K562 (cell line): ENCODE measurements around the gene ABCG2.

ENCODE experiments used
- CBFB ChIP-seq: sonication (generic); formaldehyde crosslinking; IDR thresholded peaks from 2 replicates; pipeline ENCODE4 v1.4.0; 2020; ENCODE audit warnings: mild to moderate bottlenecking, missing genetic modification reagents
- DPF2 ChIP-seq: fragments of 450-650 bp; IDR thresholded peaks from 2 replicates; pipeline ENCODE4 v1.6.1; 2016
- MLX ChIP-seq, 2 experiments: fragments of 450-650 bp in 1 of 2; sonication (generic) in 1 of 2; formaldehyde crosslinking; conservative IDR thresholded peaks; 2 replicates each; pipeline versions ENCODE4 v1.4.0 to v1.8.1; 2020 to 2022; ENCODE audit warnings: mild to moderate bottlenecking in 1 of 2, missing genetic modification reagents in 1 of 2
- ZBTB1 ChIP-seq: sonication (generic); formaldehyde crosslinking; IDR thresholded peaks from 2 replicates; pipeline ENCODE4 v1.8.1; 2023; ENCODE audit warnings: missing genetic modification reagents, low read depth, mild to moderate bottlenecking, borderline replicate concordance
- ZBTB9 ChIP-seq: fragments of 450-650 bp; formaldehyde crosslinking; IDR thresholded peaks from 2 replicates; pipeline ENCODE4 v1.4.0; 2020; ENCODE audit warnings: mild to moderate bottlenecking, moderate library complexity
- ZNF121 ChIP-seq: sonication (generic); formaldehyde crosslinking; conservative IDR thresholded peaks from 2 replicates; pipeline ENCODE4 v1.8.0; 2022; ENCODE audit warnings: missing genetic modification reagents
- ZNF561 ChIP-seq: fragments of 450-650 bp; formaldehyde crosslinking; conservative IDR thresholded peaks from 2 replicates; pipeline ENCODE4 v1.4.0; 2020; ENCODE audit warnings: mild to moderate bottlenecking, moderate library complexity

GRCh38 chr4:88064410-88064809 is 94.0 kb downstream of the ABCG2 start:
- TF ChIP-seq MLX (CRISPR knock-in tag; conservative IDR thresholded peaks at IDR 0.05): no peak
- TF ChIP-seq ZNF561: no peak
- no peak for TF ChIP-seq CBFB (CRISPR knock-in tag)
- no peak for TF ChIP-seq DPF2
- no peak for TF ChIP-seq ZBTB9 (CRISPR knock-in tag)
- TF ChIP-seq ZBTB1 (CRISPR knock-in tag): no peak
- no peak for TF ChIP-seq ZNF121 (CRISPR knock-in tag)
